SH-SY5Y (cell line): ENCODE data around the gene GALNT4.

Experiments
- GATA2 ChIP-seq: IDR thresholded peaks from 2 replicates; pipeline ENCODE4 v1.6.1; 2011; ENCODE audit warnings: mild to moderate bottlenecking, low read depth, low read length
- GATA3 ChIP-seq: IDR thresholded peaks from 2 replicates; pipeline ENCODE4 v1.6.1; 2011; ENCODE audit warnings: low read depth, mild to moderate bottlenecking, low read length, moderate library complexity

- TF ChIP-seq GATA2, result no peak
- no peak for TF ChIP-seq GATA3
Measured at GRCh38 chr12:89556976-89557375, 32.4 kb upstream of the GALNT4 start.
